Lung (tissue), 13 donors: ENCODE data around the gene FAM161B. TPM values are rescaled to one million over a fixed set of nuclear protein-coding genes. Genes with fewer than 3 reads are reported as not detected.
A peak's percentile ranks its signal among the peaks of the same experiment; 100 is the strongest.

Experiments
- ATAC-seq: fragments of 200-7000 bp; cut with Tn5 transposase; one replicate; pipeline ENCODE4 v1.9.1; 2020; ENCODE audit warnings: moderate number of reproducible peaks; ENCODE audit not compliant: insufficient read depth, low FRiP score
- DNase-seq, 3 donors: peaks; one replicate each; pipeline ENCODE4 v3.0.0-alpha.2; 2013 to 2017
- H3K27ac ChIP-seq, 2 donors: one replicate each; pipeline ENCODE4 v1.5.1; 2013; ENCODE audit warnings: mild to moderate bottlenecking in 2 of 2, moderate library complexity in 2 of 2, control low read depth in 1 of 2, inconsistent platforms in 1 of 2, low read depth in 1 of 2, low read length in 1 of 2
- H3K27me3 ChIP-seq, 3 donors: one replicate each; pipeline ENCODE4 v1.5.1; 2013; ENCODE audit warnings: low read length in 2 of 3; ENCODE audit not compliant: control insufficient read depth in 3 of 3, insufficient read depth in 3 of 3
- H3K36me3 ChIP-seq, 4 donors: one replicate each; pipeline ENCODE4 v1.5.1; 2013; ENCODE audit warnings: low read length in 4 of 4, mild to moderate bottlenecking in 1 of 4, moderate library complexity in 1 of 4; ENCODE audit not compliant: control insufficient read depth in 4 of 4, insufficient read depth in 4 of 4
- H3K4me1 ChIP-seq, 5 donors: one replicate each; pipeline ENCODE4 v1.5.1; 2013; ENCODE audit warnings: low read length in 5 of 5, mild to moderate bottlenecking in 2 of 5, moderate library complexity in 1 of 5; ENCODE audit not compliant: control insufficient read depth in 5 of 5, insufficient read depth in 5 of 5
- H3K4me3 ChIP-seq: one replicate; pipeline ENCODE4 v1.5.1; 2013; ENCODE audit warnings: mild to moderate bottlenecking, control low read depth, moderate library complexity
- H3K9ac ChIP-seq, 2 donors: one replicate each; pipeline ENCODE4 v1.5.1; 2013; ENCODE audit warnings: low read length in 2 of 2, control low read depth in 1 of 2; ENCODE audit not compliant: insufficient read depth in 1 of 2
- H3K9me3 ChIP-seq, 4 donors: one replicate each; pipeline ENCODE4 v1.5.1; 2013; ENCODE audit warnings: low read length in 3 of 4, mild to moderate bottlenecking in 1 of 4, moderate library complexity in 1 of 4; ENCODE audit not compliant: control insufficient read depth in 4 of 4, insufficient read depth in 3 of 4
- CTCF ChIP-seq: IDR thresholded peaks from 2 replicates; pipeline ENCODE4 v1.5.1; 2012; ENCODE audit warnings: mild to moderate bottlenecking; ENCODE audit errors: control extremely low read depth, extremely low read depth
- WGBS, 2 donors: extraction: QIAGEN DNeasy Blood & Tissue Kit; methylation state at CpG; one replicate each; pipeline ENCODE4 v1.1.7; 2013; 5-methylcytosine and 5-hydroxymethylcytosine counted together
- polyA plus RNA-seq, 2 donors: library from polyadenylated mRNA; stranded (reverse); fragments of 200-250 nt; gene quantifications; one replicate each; pipeline ENCODE4 v1.2.1, GENCODE V29; 2013
- small RNA-seq: library from RNA; depleted of rRNA; stranded (forward); fragments of <200 nt; gene quantifications from one replicate; pipeline ENCODE3, GENCODE V24; 2014; ENCODE audit warnings: low replicate concordance
- total RNA-seq, 2 donors: library from RNA; depleted of rRNA in 1 of 2; stranded (reverse); fragments of >200 nt in 1 of 2; gene quantifications; one replicate each; pipeline ENCODE4 v1.2.1, GENCODE V29; 2014 to 2021
- donor health status: control.
- donor health status: control.
- donor health status: Bipolar disorder and iron deficiency.
- donor health status: healthy.
- donor health status: DM: yes; HTN: yes; CAD: no.

FAM161B gene
- total and polyA plus RNA-seq, 4 donors, result 1.9 to 9.7 (median 3.4) TPM

GRCh38 chr14:73886449-73887317, 63.2 kb downstream of the FAM161B start, which contains the start of gene ZNF410:
ZNF410 (plus strand) TSS chr14:73886859; CDS start chr14:73892176, 5,317 bp downstream.
- H3K36me3 ChIP-seq, result no peaks in the 10 kb centered on the region
- peak; percentile 97 to 98 (median 97) for DNase-seq
- ATAC-seq, result peak; percentile 99
- H3K27me3 ChIP-seq, result no peaks in the 10 kb centered on the region
- TF ChIP-seq CTCF, result no peak
- peak within 1 kb of the TSS; percentile 87 for H3K4me3 ChIP-seq
- peaks cover 0 to 16% (median 11%) of the 10 kb centered on the region in 5 donors for H3K4me1 ChIP-seq
- no peaks in the 10 kb centered on the region for H3K9me3 ChIP-seq
- H3K27ac ChIP-seq, result peak within 1 kb of the TSS; percentile 91 to 97
- 0% methylated on average over 62 to 65 of the region's 65 CpGs for WGBS, 2 donors
- H3K9ac ChIP-seq, result peak within 1 kb of the TSS; percentile 97 to 98

GRCh38 chr14:73884438-73885190, 65.3 kb downstream of the FAM161B start:
- Histone ChIP-seq H3K4me1 (peaks cover 0 to 16% (median 11%) of the 10 kb centered on the region in 5 donors), H3K9ac (no peak overlapping the region), H3K27ac (no peak overlapping the region), H3K9me3 (no peaks in the 10 kb centered on the region), H3K4me3 (no peak overlapping the region), H3K36me3 (peaks cover 0 to 4% (median 0%) of the 10 kb centered on the region in 4 donors), H3K27me3 (no peaks in the 10 kb centered on the region)
- DNase-seq (no peak), ATAC-seq (no peak)
- no peak for TF ChIP-seq CTCF
- WGBS, 2 donors, result 82 to 87% methylated on average over 8 of the region's 8 CpGs

Small RNA genes lying within 50 kb of the gene (small RNA-seq; reads per million reads assigned to genes)
- gene RF00019, result not detected

Other genes with a start within 250 kb of the FAM161B start
- gene PNMA1, start 235.7 kb downstream of the FAM161B start, total RNA-seq, result 10 to 100 TPM; 31.9 to 34.1 TPM
- gene PNMA1, start 235.7 kb downstream of the FAM161B start, polyA plus RNA-seq, result 10 to 100 TPM; 11.0 to 19.6 TPM
- gene PTGR2, start 98.3 kb downstream of the FAM161B start, total RNA-seq, result 10 to 100 TPM; 10.3 to 13.9 TPM
- 1 to 10 TPM; 5.7 to 8.8 TPM for gene PTGR2, start 98.3 kb downstream of the FAM161B start, polyA plus RNA-seq
- gene ZNF410, start 63.2 kb downstream of the FAM161B start, total RNA-seq, result 10 to 100 TPM; 39.2 to 76.1 TPM
- 10 to 100 TPM; 31.5 to 31.6 TPM for gene ZNF410, start 63.2 kb downstream of the FAM161B start, polyA plus RNA-seq
- 10 to 100 TPM; 22.5 to 23.4 TPM for gene COQ6, start 208 bp upstream of the FAM161B start, total RNA-seq
- 10 to 100 TPM; 17.6 to 20.4 TPM for gene COQ6, start 208 bp upstream of the FAM161B start, polyA plus RNA-seq
- 10 to 100 TPM; 11.9 to 18.4 TPM for gene ENTPD5, start 69.2 kb upstream of the FAM161B start, total RNA-seq
- gene ENTPD5, start 69.2 kb upstream of the FAM161B start, polyA plus RNA-seq, result 1 to 10 TPM; 5.5 to 6.6 TPM
- 10 to 100 TPM; 12.8 to 23.1 TPM for gene BBOF1, start 69.3 kb upstream of the FAM161B start, total RNA-seq
- gene BBOF1, start 69.3 kb upstream of the FAM161B start, polyA plus RNA-seq, result 1 to 10 TPM; 6.6 to 8.0 TPM
- 10 to 100 TPM; 29.3 to 43.3 TPM for gene ALDH6A1, start 134.4 kb upstream of the FAM161B start, total RNA-seq
- gene ALDH6A1, start 134.4 kb upstream of the FAM161B start, polyA plus RNA-seq, result 10 to 100 TPM in 1 of 2 donors, 1 to 10 TPM in 1; 8.7 to 13.0 TPM
- 10 to 100 TPM in 1 of 2 donors, 1 to 10 TPM in 1; 9.0 to 13.7 TPM for gene LIN52, start 134.9 kb upstream of the FAM161B start, total RNA-seq
- 1 to 10 TPM; 7.1 to 7.4 TPM for gene LIN52, start 134.9 kb upstream of the FAM161B start, polyA plus RNA-seq